ENCODE measurements around the gene DUT. TPM values are rescaled to one million over a fixed set of nuclear protein-coding genes. Genes with fewer than 3 reads are reported as not detected.

The DUT gene
- total and polyA plus RNA-seq, 2 experiments from 2014 or later, result 50.9 to 70.4 TPM

DNA sequence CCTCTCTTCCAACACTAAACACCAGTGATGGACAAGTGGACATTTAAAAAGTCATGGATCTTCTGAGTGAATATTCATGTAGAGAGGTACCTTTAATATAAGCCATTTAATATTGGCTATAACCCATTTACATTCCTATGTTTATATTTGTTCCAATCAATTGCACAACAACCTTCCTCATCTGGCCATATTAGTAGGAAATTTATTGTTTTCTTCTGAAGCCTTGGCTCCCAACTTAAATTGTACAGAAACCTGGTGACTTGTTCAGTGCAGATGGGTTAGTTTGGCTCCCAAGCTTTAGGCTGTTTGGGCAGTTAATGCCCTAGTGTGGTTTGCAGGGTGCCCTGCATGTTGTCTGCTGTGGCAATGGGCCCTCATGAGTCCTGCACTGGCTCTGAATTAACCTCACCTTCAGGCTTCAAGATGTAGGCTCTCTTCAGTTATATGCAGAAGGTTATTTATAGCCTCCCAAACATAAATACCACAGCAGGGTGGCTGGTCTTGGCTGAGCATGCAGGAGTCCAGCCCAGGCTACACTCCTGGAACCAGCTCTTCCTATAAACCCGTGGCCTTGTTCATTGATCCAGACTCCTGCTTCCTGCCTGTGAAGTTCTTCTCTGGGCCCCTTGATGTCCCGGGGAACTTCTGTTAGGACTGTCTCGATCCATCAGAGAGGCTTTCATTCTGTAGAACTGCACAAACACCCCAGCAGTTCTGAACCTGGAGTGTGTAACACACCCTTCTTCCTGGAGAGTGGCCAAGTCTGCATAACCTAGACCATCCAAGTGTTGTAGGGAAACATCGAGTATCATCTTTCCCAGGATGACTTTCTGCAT is 57.0 kb downstream of the DUT start:
- Histone ChIP-seq H3K9me2 (replicated peaks; ENCODE audit: insufficient read depth) (no peaks in the 10 kb centered on the region), H3K79me2 (no peaks in the 10 kb centered on the region), H3K27ac (no peak overlapping the region), H3K27me3 (no peaks in the 10 kb centered on the region), H3K4me3 (no peak overlapping the region), H3K9me3 (ENCODE audit: low read depth) (no peaks in the 10 kb centered on the region), H4K20me1 (ENCODE audit: insufficient read depth, poor library complexity, severe bottlenecking) (no peaks in the 10 kb centered on the region), H3K4me2 (no peak overlapping the region), H3K4me1 (ENCODE audit: insufficient read depth) (no peaks in the 10 kb centered on the region), H2AFZ (no peak overlapping the region), H3K36me3 (replicated peaks; ENCODE audit: insufficient read depth, low read depth) (no peaks in the 10 kb centered on the region)
- 86% methylated on average over 4 of the region's 4 CpGs for WGBS (ENCODE audit: low lambda C conversion rate, missing lambda C conversion rate)
- peak; percentile 17 for DNase-seq (ENCODE audit: low spot score)
- TF ChIP-seq EZH2 (IDR thresholded peaks at IDR 0.05; ENCODE audit: borderline replicate concordance) (no peak), EZH2phosphoT487 (IDR thresholded peaks at IDR 0.05; ENCODE audit: low read depth, severe bottlenecking, unreplicated experiment) (no peak)
- TF ChIP-seq, protein P1, sequence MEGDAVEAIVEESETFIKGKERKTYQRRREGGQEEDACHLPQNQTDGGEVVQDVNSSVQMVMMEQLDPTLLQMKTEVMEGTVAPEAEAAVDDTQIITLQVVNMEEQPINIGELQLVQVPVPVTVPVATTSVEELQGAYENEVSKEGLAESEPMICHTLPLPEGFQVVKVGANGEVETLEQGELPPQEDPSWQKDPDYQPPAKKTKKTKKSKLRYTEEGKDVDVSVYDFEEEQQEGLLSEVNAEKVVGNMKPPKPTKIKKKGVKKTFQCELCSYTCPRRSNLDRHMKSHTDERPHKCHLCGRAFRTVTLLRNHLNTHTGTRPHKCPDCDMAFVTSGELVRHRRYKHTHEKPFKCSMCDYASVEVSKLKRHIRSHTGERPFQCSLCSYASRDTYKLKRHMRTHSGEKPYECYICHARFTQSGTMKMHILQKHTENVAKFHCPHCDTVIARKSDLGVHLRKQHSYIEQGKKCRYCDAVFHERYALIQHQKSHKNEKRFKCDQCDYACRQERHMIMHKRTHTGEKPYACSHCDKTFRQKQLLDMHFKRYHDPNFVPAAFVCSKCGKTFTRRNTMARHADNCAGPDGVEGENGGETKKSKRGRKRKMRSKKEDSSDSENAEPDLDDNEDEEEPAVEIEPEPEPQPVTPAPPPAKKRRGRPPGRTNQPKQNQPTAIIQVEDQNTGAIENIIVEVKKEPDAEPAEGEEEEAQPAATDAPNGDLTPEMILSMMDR (IDR thresholded peaks at IDR 0.05; ENCODE audit: poor library complexity), result no peak

DNA sequence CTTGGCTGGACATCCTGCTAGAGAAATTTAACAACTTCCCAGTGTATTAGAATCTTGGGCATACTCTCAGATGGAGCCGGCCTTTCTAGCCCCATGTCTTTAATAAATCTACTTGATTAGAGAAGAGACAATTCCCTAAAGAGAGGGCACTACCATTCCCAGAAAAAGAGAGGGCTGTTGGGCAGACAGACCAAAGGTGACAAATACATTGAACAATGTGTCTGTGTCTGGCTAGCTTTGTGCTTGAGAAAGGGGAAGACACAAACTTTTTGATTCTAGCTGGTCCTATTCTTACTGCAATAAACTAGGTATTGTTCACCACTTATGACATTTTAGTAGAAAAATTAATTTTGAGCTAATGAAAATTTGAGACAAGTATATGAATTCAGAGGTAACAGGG is 57.7 kb downstream of the DUT start:
- TF ChIP-seq, protein P1 (IDR thresholded peaks at IDR 0.05; ENCODE audit: poor library complexity), result no peak
- TF ChIP-seq EZH2phosphoT487 (IDR thresholded peaks at IDR 0.05; ENCODE audit: low read depth, severe bottlenecking, unreplicated experiment), result no peak
- no peaks in the 10 kb centered on the region for H3K27me3 ChIP-seq
- no peaks in the 10 kb centered on the region for H3K36me3 ChIP-seq (replicated peaks; ENCODE audit: insufficient read depth, low read depth)
- no peak overlapping the region for H3K27ac ChIP-seq
- H2AFZ ChIP-seq, result no peak overlapping the region
- H3K9me3 ChIP-seq (ENCODE audit: low read depth), result no peaks in the 10 kb centered on the region
- no peak overlapping the region for H3K4me2 ChIP-seq
- no peaks in the 10 kb centered on the region for H3K79me2 ChIP-seq
- no peak overlapping the region for H3K4me3 ChIP-seq
- 77% methylated on average over 1 of the region's 1 CpG for WGBS (ENCODE audit: low lambda C conversion rate, missing lambda C conversion rate)
- H4K20me1 ChIP-seq (ENCODE audit: insufficient read depth, poor library complexity, severe bottlenecking), result no peaks in the 10 kb centered on the region
- H3K4me1 ChIP-seq (ENCODE audit: insufficient read depth), result no peaks in the 10 kb centered on the region
- no peak for DNase-seq (ENCODE audit: low spot score)
- H3K9me2 ChIP-seq (replicated peaks; ENCODE audit: insufficient read depth), result no peaks in the 10 kb centered on the region

DNA sequence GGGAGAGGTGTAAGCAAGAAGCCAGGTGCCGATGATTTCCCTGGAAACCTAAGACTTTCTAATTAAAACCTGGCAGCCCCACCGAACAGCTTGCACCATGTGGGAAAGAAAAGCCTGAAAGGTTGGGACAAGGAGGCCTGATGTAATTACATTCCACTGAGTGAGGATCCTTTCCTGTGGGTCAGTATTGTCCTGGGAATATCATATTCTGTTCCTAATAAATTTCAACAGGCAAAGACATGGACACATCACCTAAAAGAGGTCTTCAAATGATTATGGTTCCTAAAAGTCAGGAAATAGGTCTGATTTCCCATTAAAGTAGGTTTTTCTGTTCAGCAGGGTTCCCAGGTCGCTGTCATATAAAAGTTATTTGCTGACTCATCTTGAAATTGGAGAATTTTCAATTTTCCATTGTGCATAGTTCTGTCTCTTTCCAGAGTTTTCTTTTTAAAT is 58.5 kb downstream of the DUT start:
- TF ChIP-seq EZH2phosphoT487 (IDR thresholded peaks at IDR 0.05; ENCODE audit: low read depth, severe bottlenecking, unreplicated experiment) (no peak), EZH2 (IDR thresholded peaks at IDR 0.05; ENCODE audit: borderline replicate concordance) (no peak)
- TF ChIP-seq, protein P1 (IDR thresholded peaks at IDR 0.05; ENCODE audit: poor library complexity), result no peak
- no peaks in the 10 kb centered on the region for H3K4me1 ChIP-seq (ENCODE audit: insufficient read depth)
- no peak overlapping the region for H3K27ac ChIP-seq
- no peaks in the 10 kb centered on the region for H3K9me2 ChIP-seq (replicated peaks; ENCODE audit: insufficient read depth)
- H3K27me3 ChIP-seq, result no peaks in the 10 kb centered on the region
- no peak overlapping the region for H2AFZ ChIP-seq
- H3K4me3 ChIP-seq, result no peak overlapping the region
- DNase-seq (ENCODE audit: low spot score), result no peak
- no peaks in the 10 kb centered on the region for H3K79me2 ChIP-seq
- no peak overlapping the region for H3K4me2 ChIP-seq
- no peaks in the 10 kb centered on the region for H4K20me1 ChIP-seq (ENCODE audit: insufficient read depth, poor library complexity, severe bottlenecking)
- WGBS (ENCODE audit: low lambda C conversion rate, missing lambda C conversion rate), result 85% methylated on average over 3 of the region's 3 CpGs
- H3K9me3 ChIP-seq (ENCODE audit: low read depth), result no peaks in the 10 kb centered on the region
- H3K36me3 ChIP-seq (replicated peaks; ENCODE audit: insufficient read depth, low read depth), result no peaks in the 10 kb centered on the region
